ENCODE results near the gene CDS1. TPM values are rescaled to one million over a fixed set of nuclear protein-coding genes. Genes with fewer than 3 reads are reported as not detected.

Gene CDS1
- total RNA-seq, 4 donors from 2014 or later = 0.07 to 1.1 TPM; not detected in 2

- Histone ChIP-seq H3K27me3 (no peaks in the 10 kb centered on the region), H3K4me3 (no peak overlapping the region), H3K27ac (no peak overlapping the region), H3K4me1 (no peaks in the 10 kb centered on the region), H3K9me3 (no peaks in the 10 kb centered on the region), H3K36me3 (no peaks in the 10 kb centered on the region)
- ATAC-seq = no peak
- TF ChIP-seq POLR2A (IDR thresholded peaks at IDR 0.05) (no peak), CTCF (IDR thresholded peaks at IDR 0.05 in 4 of 5, conservative IDR thresholded peaks at IDR 0.05 in 1 of 5) (no peak)
- in situ Hi-C loops (cut with MboI; ENCODE audit: low sequenced_read_pairs in 4 of 4) (no loop called here), intact Hi-C loops (cut with DNase I; ENCODE audit: low total_unique reads) (no loop called here)
- DNase-seq = no peak
Measured at GRCh38 chr4:84562156-84562555, 20.8 kb upstream of the CDS1 start.

GRCh38 chr4:84563002-84563401 is 19.9 kb upstream of the CDS1 start:
- intact Hi-C loops (cut with DNase I; ENCODE audit: low total_unique reads) = no loop called here

GRCh38 chr4:84565951-84566350 is 17.0 kb upstream of the CDS1 start:
- no peak for TF ChIP-seq POLR2A (IDR thresholded peaks at IDR 0.05)
- no peak for TF ChIP-seq CTCF (IDR thresholded peaks at IDR 0.05 in 4 of 5, conservative IDR thresholded peaks at IDR 0.05 in 1 of 5)
- intact Hi-C loops (cut with DNase I; ENCODE audit: low total_unique reads) (no loop called here), in situ Hi-C loops (cut with MboI; ENCODE audit: low sequenced_read_pairs in 4 of 4) (no loop called here)
- DNase-seq = no peak
- Histone ChIP-seq H3K4me1 (no peaks in the 10 kb centered on the region), H3K36me3 (no peaks in the 10 kb centered on the region), H3K27ac (no peak overlapping the region), H3K9me3 (no peaks in the 10 kb centered on the region), H3K4me3 (no peak overlapping the region), H3K27me3 (no peaks in the 10 kb centered on the region)
- no peak for ATAC-seq

More at GRCh38 chr4:84563002-84563401, 19.9 kb upstream of the CDS1 start:
- DNase-seq (no peak), ATAC-seq (peak in 1 of 2 donors; percentile 47)
- Histone ChIP-seq H3K9me3 (no peaks in the 10 kb centered on the region), H3K27ac (no peak overlapping the region), H3K4me3 (no peak overlapping the region), H3K36me3 (no peaks in the 10 kb centered on the region), H3K4me1 (no peaks in the 10 kb centered on the region), H3K27me3 (no peaks in the 10 kb centered on the region)
- in situ Hi-C loops (cut with MboI; ENCODE audit: low sequenced_read_pairs in 4 of 4) = no loop called here
- TF ChIP-seq POLR2A (IDR thresholded peaks at IDR 0.05) (no peak), CTCF (IDR thresholded peaks at IDR 0.05 in 4 of 5, conservative IDR thresholded peaks at IDR 0.05 in 1 of 5) (no peak)

DNA sequence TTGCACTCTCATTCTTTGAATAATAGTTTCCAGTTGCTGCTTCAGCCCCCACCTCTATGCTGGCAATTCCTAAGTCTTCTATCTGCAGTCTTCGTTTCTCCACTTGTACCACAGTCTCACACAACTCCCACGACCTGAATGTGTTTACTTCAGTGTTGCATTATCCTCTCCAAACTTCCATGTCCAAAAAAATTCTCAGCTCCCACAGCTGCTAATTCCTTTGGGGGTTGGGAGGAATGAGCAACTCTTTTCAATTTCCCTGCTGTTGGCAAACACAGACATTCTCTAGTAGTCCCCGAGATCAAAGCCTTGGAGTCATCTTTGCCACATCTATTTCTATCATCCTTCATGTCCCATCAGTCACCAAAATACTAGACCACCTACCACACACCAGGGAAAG is 14.4 kb upstream of the CDS1 start:
- no peaks in the 10 kb centered on the region for H3K4me1 ChIP-seq
- intact Hi-C loops (cut with DNase I; ENCODE audit: low total_unique reads) = no loop called here
- ATAC-seq = peak in 1 of 2 donors; percentile 16
- H3K9me3 ChIP-seq = no peaks in the 10 kb centered on the region
- H3K36me3 ChIP-seq = no peaks in the 10 kb centered on the region
- H3K4me3 ChIP-seq = no peak overlapping the region
- no peak for TF ChIP-seq POLR2A (IDR thresholded peaks at IDR 0.05)
- DNase-seq = no peak
- no peak overlapping the region for H3K27ac ChIP-seq
- in situ Hi-C loops (cut with MboI; ENCODE audit: low sequenced_read_pairs in 4 of 4) = no loop called here
- H3K27me3 ChIP-seq = no peaks in the 10 kb centered on the region

DNA sequence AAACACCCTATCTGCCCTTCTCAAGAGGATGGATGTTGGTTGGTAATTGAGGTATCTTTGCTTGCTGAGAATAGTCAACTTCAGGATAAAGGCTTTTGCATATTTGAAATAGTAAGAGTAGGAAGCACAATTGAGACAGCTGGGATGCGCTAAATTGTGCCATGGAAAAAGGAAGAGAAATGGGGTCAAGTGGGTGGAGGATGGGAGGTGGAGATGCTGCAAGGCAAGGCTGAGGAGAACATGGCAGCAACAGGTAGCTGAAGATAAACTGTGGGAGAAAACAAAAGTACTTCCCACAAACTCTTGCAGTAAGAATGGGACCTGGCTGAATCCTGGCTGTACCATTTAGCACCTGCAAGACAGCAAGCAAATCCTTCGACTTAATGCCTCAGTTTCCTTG is 13.9 kb upstream of the CDS1 start:
- Histone ChIP-seq H3K36me3 (no peaks in the 10 kb centered on the region), H3K4me3 (no peak overlapping the region), H3K27ac (no peak overlapping the region), H3K9me3 (no peaks in the 10 kb centered on the region), H3K27me3 (no peaks in the 10 kb centered on the region), H3K4me1 (no peaks in the 10 kb centered on the region)
- no peak for TF ChIP-seq POLR2A (IDR thresholded peaks at IDR 0.05)
- TF ChIP-seq CTCF (IDR thresholded peaks at IDR 0.05 in 4 of 5, conservative IDR thresholded peaks at IDR 0.05 in 1 of 5) = no peak
- ATAC-seq = no peak
- intact Hi-C loops (cut with DNase I; ENCODE audit: low total_unique reads) = no loop called here
- in situ Hi-C loops (cut with MboI; ENCODE audit: low sequenced_read_pairs in 4 of 4) = no loop called here
- DNase-seq = no peak
